Aorta (tissue), 5 donors: ENCODE data around the gene ZNF286A. TPM values are rescaled to one million over a fixed set of nuclear protein-coding genes. Genes with fewer than 3 reads are reported as not detected.
"Not testable (repeated sequence)": the region's sequence is repeated elsewhere in the genome, so short reads cannot be mapped to it uniquely, and the experiment has no call there.

ENCODE experiments used
- ATAC-seq: fragments of 200-7000 bp; cut with Tn5 transposase; one replicate; pipeline ENCODE4 v1.9.1; 2022; ENCODE audit warnings: moderate library complexity; ENCODE audit not compliant: low FRiP score
- DNase-seq, 2 donors: peaks; one replicate each; pipeline ENCODE4 v3.0.0-alpha.2; 2020
- H3K27ac ChIP-seq, 2 donors: one replicate each; pipeline ENCODE4 v1.5.1; 2013; ENCODE audit warnings: low read length in 2 of 2, mild to moderate bottlenecking in 2 of 2, moderate library complexity in 2 of 2, control low read depth in 1 of 2, inconsistent platforms in 1 of 2, low read depth in 1 of 2
- H3K27me3 ChIP-seq, 2 donors: one replicate each; pipeline ENCODE4 v1.6.1; 2013; ENCODE audit warnings: control low read depth in 1 of 2, low read length in 1 of 2, mild to moderate bottlenecking in 1 of 2, moderate library complexity in 1 of 2; ENCODE audit not compliant: insufficient read depth in 2 of 2, control insufficient read depth in 1 of 2
- H3K36me3 ChIP-seq, 2 donors: one replicate each; pipeline ENCODE4 v1.6.1; 2013; ENCODE audit warnings: control low read depth in 1 of 2, low read length in 1 of 2, mild to moderate bottlenecking in 1 of 2; ENCODE audit not compliant: insufficient read depth in 2 of 2, control insufficient read depth in 1 of 2
- H3K4me1 ChIP-seq, 2 donors: one replicate each; pipeline ENCODE4 v1.6.1; 2013; ENCODE audit warnings: low read length in 2 of 2, control low read depth in 1 of 2, mild to moderate bottlenecking in 1 of 2, moderate library complexity in 1 of 2; ENCODE audit not compliant: insufficient read depth in 2 of 2, control insufficient read depth in 1 of 2
- H3K4me3 ChIP-seq, 2 donors: one replicate each; pipeline ENCODE4 v1.5.1; 2013; ENCODE audit warnings: low read length in 2 of 2, control low read depth in 1 of 2, mild to moderate bottlenecking in 1 of 2
- H3K9me3 ChIP-seq: one replicate; pipeline ENCODE4 v1.6.1; 2013; ENCODE audit warnings: mild to moderate bottlenecking, low read length; ENCODE audit not compliant: control insufficient read depth
- WGBS, 2 donors: extraction: QIAGEN DNeasy Blood & Tissue Kit; methylation state at CpG; one replicate each; pipeline ENCODE4 v1.1.7; 2013; 5-methylcytosine and 5-hydroxymethylcytosine counted together
- intact Hi-C, 2 donors: fragments of 100-400 bp; cut with DNase I; formaldehyde crosslinking; loops; one replicate each; pipeline versions ENCODE4 v1.14.2 to v1.15.0; 2022
- long read RNA-seq, 2 donors: library from polyadenylated mRNA; unstranded; transcript quantifications; one replicate each; pipeline ENCODE4 v2.0.0, GENCODE V29; 2020 to 2021
- polyA plus RNA-seq, 2 donors: library from polyadenylated mRNA; stranded (reverse); fragments of 200-250 nt; gene quantifications; one replicate each; pipeline ENCODE4 v1.2.3, GENCODE V29; 2013
- total RNA-seq, 2 donors: library from RNA; stranded (reverse); fragmentation: NEBNext Ultra II Directional; extraction: Animal tissue kit (Norgen Biotek cat#: 25700); gene quantifications; one replicate each; pipeline ENCODE4 v1.2.1, GENCODE V29; 2021
- donor health status: healthy with polysubstance abuse.
- donor health status: Bipolar disorder and iron deficiency.
- donor health status: DM: no; HTN: no; CAD: no.
- donor health status: DM: no; HTN: no; CAD: no.
- donor health status: DM: yes; HTN: yes; CAD: no.

Gene ZNF286A
- total RNA-seq (10 to 100 TPM; 13.5 to 19.9 TPM), polyA plus RNA-seq (10 to 100 TPM; 11.8 to 12.8 TPM)
- long read RNA-seq, donor 1, full-length matches to known transcripts: 2 of 2 reads
- long read RNA-seq, donor 1, partial matches to known transcripts: 0 of 2 reads
- long read RNA-seq, donor 1, other reads (novel, unspliced or antisense): 0 of 2 reads
- long read RNA-seq, donor 2, full-length matches to known transcripts: 2 of 3 reads
- long read RNA-seq, donor 2, partial matches to known transcripts: 0 of 3 reads
- long read RNA-seq, donor 2, other reads (novel, unspliced or antisense): 1 of 3 reads

DNA sequence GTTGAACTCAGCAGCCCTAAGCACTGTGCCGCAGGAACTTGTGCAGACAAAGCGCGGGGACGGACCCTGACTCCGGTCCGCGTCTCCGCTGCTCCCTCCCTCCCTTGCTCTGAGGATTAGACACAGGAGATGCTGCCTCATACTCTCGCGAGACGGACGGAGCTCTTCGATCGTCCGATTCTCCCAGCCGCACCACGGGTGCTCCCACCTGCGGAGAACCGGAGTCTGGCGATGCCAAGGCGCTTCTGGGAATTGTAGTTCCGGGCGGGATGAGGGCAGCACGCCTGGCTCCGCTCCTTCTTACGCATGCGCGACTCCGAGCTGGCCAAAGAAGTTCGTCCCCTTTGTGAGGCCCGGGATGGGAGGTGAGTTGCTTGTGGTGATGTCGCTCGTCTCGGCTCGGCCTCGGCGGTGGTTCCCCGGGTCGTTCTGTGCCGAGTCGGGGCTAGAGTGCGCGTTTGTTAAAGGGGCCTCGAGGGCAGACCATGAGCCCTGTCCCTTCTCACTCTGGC is at the start of gene ZNF286A:
Gene ZNF286A, plus strand, starts transcription at position 340 of the 512 bp plus-strand sequence. CDS start 578 bp downstream, outside the sequence.
- H3K27ac ChIP-seq, H3K27me3 ChIP-seq, H3K36me3 ChIP-seq, H3K4me1 ChIP-seq, intact Hi-C loops, H3K9me3 ChIP-seq: not testable (repeated sequence)
- WGBS, 2 donors: 1% methylated on average over 44 of the region's 44 CpGs
- DNase-seq: peak; percentile 98 to 99
- H3K4me3 ChIP-seq: peak within 1 kb of the TSS; percentile 20 to 64
- ATAC-seq: peak; percentile 100

DNA sequence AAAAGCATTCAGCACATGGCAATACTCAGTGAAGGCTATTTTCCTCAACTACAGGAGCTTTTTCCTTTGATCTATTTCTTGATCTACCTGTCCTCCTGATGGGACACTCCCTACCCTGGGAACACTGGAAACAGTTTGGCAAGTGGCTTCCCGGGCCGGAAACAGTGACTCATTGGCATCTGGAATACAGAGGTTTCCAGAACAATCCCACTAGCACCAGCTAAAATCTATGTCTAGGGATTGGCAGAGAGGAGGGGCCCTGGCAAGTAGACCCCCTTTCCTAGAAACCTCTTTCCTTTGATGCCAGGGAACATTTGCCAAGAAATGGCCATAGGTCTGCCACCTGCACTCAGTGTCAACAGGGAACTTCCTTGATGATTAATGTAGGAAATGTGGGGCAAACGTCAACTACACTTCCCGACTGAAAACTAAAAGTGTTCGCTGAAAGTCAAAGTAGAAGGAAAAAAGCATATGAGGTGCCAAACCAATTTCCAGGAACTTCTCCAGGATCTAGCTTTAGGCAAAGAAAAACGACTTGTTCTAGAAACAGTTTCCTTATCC is 49.6 kb upstream of the ZNF286A start:
- intact Hi-C loops: no loop called here
- DNase-seq (peak; percentile 63 to 86), ATAC-seq (no peak)
- Histone ChIP-seq H3K27ac (peak overlapping the region in 1 of 2 donors; percentile 64), H3K27me3 (no peaks in the 10 kb centered on the region), H3K36me3 (no peaks in the 10 kb centered on the region), H3K4me3 (peak overlapping the region in 1 of 2 donors; percentile 47), H3K9me3 (no peaks in the 10 kb centered on the region), H3K4me1 (peaks cover 0 to 2% of the 10 kb centered on the region in 2 donors)
- 2 to 3% methylated on average over 6 of the region's 6 CpGs for WGBS, 2 donors

DNA sequence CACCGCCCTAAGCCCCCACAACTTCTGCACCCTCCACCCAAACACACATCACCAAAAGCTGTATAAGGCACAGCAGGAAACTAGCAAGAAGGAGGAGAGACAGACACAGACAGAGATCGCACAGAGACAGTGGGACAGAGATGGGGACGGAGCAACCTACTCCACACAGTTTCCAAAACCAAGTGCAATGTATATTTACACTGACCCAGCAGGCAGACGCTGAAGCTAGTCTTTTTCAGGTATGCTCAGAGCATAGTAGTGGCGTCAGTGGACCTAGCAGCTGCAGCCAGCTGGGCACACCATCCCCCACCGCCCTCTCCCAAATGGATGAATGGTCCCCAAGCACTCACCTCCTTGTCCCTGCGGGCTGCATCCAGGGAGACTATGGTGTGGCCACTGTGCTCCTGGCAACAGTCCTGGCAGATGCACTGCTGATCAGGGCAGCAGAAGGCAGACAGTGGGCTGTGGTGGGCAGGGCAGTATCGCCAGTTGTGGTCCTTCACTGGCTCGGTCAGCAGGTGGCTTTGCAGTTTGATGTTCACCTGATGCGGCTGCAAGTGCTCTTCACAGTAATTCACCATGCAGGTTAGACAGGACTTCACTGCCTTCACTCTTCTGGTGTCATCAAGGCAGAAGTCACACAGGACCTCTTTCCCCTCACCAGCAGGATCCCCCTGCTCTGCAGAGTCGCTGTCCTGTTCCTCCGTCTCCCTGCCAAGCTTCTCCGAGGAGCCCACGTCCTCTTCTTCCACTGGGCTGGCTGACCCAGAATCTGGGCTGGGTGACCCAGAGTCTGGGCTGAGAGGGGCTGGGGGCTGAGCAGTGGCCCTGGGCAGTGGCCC is 48.6 kb upstream of the ZNF286A start:
- ATAC-seq: peak; percentile 23
- H3K27me3 ChIP-seq: no peaks in the 10 kb centered on the region
- H3K9me3 ChIP-seq: no peaks in the 10 kb centered on the region
- H3K36me3 ChIP-seq: no peaks in the 10 kb centered on the region
- DNase-seq: peak in 1 of 2 donors; percentile 48
- peak overlapping the region; percentile 5 to 47 for H3K4me3 ChIP-seq
- intact Hi-C loops: no loop called here
- peaks cover 0 to 2% of the 10 kb centered on the region in 2 donors for H3K4me1 ChIP-seq
- H3K27ac ChIP-seq: peak overlapping the region in 1 of 2 donors; percentile 38
- 25 to 27% methylated on average over 14 of the region's 14 CpGs for WGBS, 2 donors

DNA sequence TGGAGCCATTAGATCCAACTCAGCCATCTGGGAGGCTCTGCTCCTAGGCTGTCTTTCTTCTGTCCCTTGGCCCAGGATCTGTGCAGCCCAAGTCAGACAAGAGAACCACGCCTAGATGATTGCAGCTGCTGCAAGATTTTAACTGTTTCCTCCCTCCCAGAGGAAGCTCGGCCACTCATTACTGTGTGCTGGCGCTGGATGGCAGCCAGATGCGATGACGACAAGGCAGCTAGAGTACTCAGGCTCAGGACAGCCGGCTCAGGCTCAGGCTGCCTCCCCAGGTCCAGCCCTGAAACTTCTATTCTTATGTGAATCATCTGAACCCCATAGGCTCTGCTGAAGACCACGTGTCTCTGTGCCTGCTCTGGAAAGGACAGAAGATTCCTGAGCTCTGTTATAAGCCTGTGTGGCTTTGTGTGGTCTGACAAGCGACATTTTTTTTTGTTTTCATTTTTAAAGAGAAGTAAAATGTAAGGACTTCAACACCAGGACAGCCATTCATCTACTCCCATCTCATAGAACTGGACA is 47.9 kb upstream of the ZNF286A start:
- Histone ChIP-seq H3K4me1 (peaks cover 0 to 2% of the 10 kb centered on the region in 2 donors), H3K36me3 (no peaks in the 10 kb centered on the region), H3K27ac (peak overlapping the region in 1 of 2 donors; percentile 38), H3K9me3 (no peaks in the 10 kb centered on the region), H3K27me3 (no peaks in the 10 kb centered on the region), H3K4me3 (peak overlapping the region; percentile 5 to 47)
- DNase-seq (peak; percentile 97 to 98), ATAC-seq (peak; percentile 93)
- intact Hi-C loops: no loop called here
- WGBS, 2 donors: 0% methylated on average over 8 of the region's 8 CpGs

DNA sequence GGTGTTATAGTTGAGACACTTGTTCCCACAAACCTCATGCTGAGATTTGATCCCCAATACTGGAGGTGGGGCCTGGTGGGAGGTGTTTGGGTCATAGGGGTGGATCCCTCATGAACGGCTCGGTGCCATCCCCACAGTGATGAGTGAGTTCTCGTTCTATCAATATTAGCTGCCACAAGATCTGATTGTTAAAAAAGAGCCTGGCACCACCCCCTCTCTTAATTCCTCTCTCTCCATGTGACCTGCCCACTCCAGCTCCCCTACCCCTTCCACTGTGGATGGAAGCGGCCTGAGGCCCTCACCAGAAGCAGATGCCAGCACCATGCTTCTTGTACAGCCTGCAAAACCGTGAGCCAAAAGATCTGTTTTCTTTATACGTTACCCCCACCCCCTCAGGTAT is 46.6 kb upstream of the ZNF286A start:
- no peak for ATAC-seq
- H3K9me3 ChIP-seq: no peaks in the 10 kb centered on the region
- no peak overlapping the region for H3K4me3 ChIP-seq
- DNase-seq: no peak
- H3K36me3 ChIP-seq: no peaks in the 10 kb centered on the region
- H3K27me3 ChIP-seq: no peaks in the 10 kb centered on the region
- intact Hi-C loops: no loop called here
- H3K4me1 ChIP-seq: peaks cover 0 to 2% of the 10 kb centered on the region in 2 donors
- H3K27ac ChIP-seq: no peak overlapping the region
- WGBS, 2 donors: 87 to 90% methylated on average over 6 of the region's 6 CpGs

DNA sequence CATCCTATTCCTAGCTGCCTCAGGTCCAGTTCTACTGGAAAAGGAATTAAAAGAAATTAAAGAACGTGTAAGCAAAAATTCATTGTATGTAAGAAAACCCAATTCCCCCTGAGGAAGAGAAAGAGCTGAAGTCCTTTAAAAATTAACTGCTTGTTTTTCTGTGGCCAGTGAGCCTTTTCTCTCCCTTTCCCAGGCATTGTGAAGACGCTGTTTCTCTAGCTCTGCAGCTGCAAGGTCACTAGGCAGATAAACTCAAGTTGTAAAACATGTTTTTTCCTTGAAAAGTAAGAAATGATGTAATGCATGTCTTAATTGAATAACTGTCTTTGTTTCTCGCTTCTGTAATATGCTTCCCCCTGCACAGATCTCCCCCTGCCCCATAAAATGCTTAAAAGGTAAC is 45.2 kb upstream of the ZNF286A start:
- intact Hi-C loops, DNase-seq, H3K9me3 ChIP-seq, H3K4me3 ChIP-seq, H3K36me3 ChIP-seq, H3K4me1 ChIP-seq, H3K27ac ChIP-seq, ATAC-seq, H3K27me3 ChIP-seq: not testable (repeated sequence)
- WGBS, 2 donors: 88 to 92% methylated on average over 3 of the region's 3 CpGs

DNA sequence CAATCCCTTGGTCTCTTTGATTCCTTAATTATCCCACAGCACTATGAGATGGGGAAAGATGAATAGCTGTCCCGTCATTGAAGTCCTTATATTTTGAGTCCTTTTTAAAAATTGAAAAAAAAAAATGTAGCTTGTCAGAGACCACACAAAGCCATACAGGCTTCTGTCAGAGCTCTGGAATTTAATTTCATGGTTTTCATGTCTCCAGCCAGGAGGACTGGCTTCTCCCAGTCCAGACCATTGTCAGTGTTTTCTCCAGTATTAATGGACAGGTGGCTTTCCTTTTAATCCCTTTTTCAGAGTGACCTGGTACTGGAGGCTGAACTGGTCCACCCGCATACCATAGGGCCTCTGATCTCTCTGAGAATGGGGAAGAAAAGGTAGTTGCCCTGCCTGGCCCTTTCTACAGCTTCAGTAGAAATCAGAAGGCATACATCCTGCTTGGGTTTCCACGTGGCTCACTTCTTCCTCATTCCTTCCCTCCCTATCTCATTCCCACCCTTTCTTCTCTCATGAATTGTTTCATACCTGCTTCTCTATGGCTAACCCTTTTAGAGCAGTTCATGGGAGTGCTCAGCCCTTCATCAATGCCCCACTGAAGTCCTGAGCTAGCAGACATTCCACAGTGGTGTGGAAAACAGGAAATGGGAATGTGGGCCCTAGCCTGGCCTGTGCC is 44.5 kb upstream of the ZNF286A start:
- Histone ChIP-seq H3K4me3 (no peak overlapping the region), H3K27me3 (no peaks in the 10 kb centered on the region), H3K4me1 (no peaks in the 10 kb centered on the region), H3K27ac (no peak overlapping the region), H3K36me3 (no peaks in the 10 kb centered on the region), H3K9me3 (no peaks in the 10 kb centered on the region)
- ATAC-seq (no peak), DNase-seq (no peak)
- 70% methylated on average over 3 of the region's 3 CpGs for WGBS, 2 donors
- intact Hi-C loops: no loop called here

DNA sequence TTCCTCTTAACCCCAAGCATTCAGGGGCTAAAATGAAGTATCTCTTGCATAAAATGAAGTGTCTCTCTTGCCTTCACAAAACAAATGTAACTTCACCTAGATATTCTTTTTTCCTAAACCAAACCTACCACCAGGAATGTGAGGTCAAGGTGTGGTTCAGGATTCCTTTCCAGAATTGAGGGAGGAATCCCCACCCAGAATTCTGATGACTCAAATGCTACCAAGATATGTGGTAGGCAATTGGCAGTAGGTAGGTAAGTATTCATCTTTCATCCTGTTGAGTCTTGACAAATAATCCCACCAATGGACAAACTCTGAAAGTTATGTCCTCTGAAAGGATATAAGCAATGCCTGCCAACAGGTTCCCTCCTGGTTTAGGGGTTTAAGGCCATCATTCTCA is 41.7 kb upstream of the ZNF286A start:
- DNase-seq (no peak), ATAC-seq (no peak)
- Histone ChIP-seq H3K9me3 (no peaks in the 10 kb centered on the region), H3K4me1 (no peaks in the 10 kb centered on the region), H3K27ac (no peak overlapping the region), H3K27me3 (no peaks in the 10 kb centered on the region), H3K36me3 (no peaks in the 10 kb centered on the region), H3K4me3 (no peak overlapping the region)
- intact Hi-C loops: no loop called here
